Fibroblast of lung (primary cell): ENCODE data around the gene TREX2.

Source experiments
- EZH2 ChIP-seq: IDR thresholded peaks from 2 replicates; pipeline ENCODE4 v1.5.1; 2012; ENCODE audit warnings: low read length, control low read depth, mild to moderate bottlenecking; ENCODE audit errors: missing control alignments
- TF ChIP-seq, protein P1 (sequence below), 2 donors: IDR thresholded peaks in 1 of 2; conservative IDR thresholded peaks in 1 of 2; 1 replicate in 1 of 2; 2 replicates in 1 of 2; pipeline ENCODE4 v1.5.1; 2011 to 2012; ENCODE audit warnings: low read length in 2 of 2, control low read depth in 1 of 2, inconsistent platforms in 1 of 2, low read depth in 1 of 2, mild to moderate bottlenecking in 1 of 2

DNA sequence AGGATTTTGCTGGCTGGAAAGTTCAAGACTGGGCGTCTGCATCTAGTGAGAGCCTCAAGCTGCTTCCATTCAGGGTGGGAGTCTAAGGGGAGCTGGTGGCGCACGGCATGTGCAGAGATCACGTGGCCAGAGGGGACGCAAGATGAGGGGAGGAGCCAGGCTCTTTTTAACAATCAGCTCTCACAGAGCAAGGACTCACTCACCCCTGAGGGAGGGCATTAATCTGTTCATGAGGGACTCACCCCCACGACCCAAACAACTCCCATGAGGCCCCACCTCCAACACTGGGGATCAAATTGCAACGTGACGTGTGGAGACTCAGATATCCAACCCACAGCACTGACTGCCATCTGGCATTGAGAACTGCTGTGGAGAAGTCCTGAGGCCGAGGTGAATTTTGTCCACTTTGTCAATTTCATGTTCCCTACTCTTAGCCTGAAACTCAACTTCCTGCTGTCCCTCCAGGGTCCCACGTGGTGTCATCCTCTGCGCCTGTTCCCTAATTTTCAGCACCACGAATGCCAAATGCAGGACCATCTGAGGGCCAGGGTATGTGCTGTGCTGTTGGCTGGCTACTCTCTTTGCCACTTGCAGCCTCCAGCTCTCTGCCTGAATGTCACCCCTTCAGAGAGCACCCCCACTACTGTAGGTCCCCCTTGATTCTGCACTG, 28.9 kb downstream of the TREX2 start:
- TF ChIP-seq, protein P1, sequence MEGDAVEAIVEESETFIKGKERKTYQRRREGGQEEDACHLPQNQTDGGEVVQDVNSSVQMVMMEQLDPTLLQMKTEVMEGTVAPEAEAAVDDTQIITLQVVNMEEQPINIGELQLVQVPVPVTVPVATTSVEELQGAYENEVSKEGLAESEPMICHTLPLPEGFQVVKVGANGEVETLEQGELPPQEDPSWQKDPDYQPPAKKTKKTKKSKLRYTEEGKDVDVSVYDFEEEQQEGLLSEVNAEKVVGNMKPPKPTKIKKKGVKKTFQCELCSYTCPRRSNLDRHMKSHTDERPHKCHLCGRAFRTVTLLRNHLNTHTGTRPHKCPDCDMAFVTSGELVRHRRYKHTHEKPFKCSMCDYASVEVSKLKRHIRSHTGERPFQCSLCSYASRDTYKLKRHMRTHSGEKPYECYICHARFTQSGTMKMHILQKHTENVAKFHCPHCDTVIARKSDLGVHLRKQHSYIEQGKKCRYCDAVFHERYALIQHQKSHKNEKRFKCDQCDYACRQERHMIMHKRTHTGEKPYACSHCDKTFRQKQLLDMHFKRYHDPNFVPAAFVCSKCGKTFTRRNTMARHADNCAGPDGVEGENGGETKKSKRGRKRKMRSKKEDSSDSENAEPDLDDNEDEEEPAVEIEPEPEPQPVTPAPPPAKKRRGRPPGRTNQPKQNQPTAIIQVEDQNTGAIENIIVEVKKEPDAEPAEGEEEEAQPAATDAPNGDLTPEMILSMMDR (conservative IDR thresholded peaks at IDR 0.05 in 1 of 2, IDR thresholded peaks at IDR 0.05 in 1 of 2; ENCODE audit: low read depth in 1 of 2, low read length in 2 of 2), result no peak
- TF ChIP-seq EZH2, result no peak
